Motor neuron (in vitro differentiated cells): ENCODE data around the gene CHMP4A. TPM values are rescaled to one million over a fixed set of nuclear protein-coding genes. Genes with fewer than 3 reads are reported as not detected.

Source experiments
- ATAC-seq, 8 experiments: fragments of 200-7000 bp; cut with Tn5 transposase; replicated peaks in 6 of 8; 2 replicates each; pipeline ENCODE4 v1.8.0; 2021; ENCODE audit warnings: mild to moderate bottlenecking in 8 of 8, moderate library complexity in 8 of 8
- H3K27ac ChIP-seq, 2 donors: fragments of 250-450 bp; sonication (Bioruptor Pico); 2 replicates each; pipeline ENCODE4 v1.9.0; 2021; ENCODE audit warnings: antibody characterized with exemption in 2 of 2, mild to moderate bottlenecking in 2 of 2, moderate library complexity in 1 of 2
- H3K4me1 ChIP-seq, 2 donors: fragments of 250-450 bp; sonication (Bioruptor Pico); replicated peaks in 1 of 2; 2 replicates each; pipeline ENCODE4 v1.6.1; 2021; ENCODE audit warnings: antibody characterized with exemption in 2 of 2, mild to moderate bottlenecking in 2 of 2, moderate library complexity in 1 of 2
- H3K4me3 ChIP-seq, 5 donors: fragments of 250-450 bp; sonication (Bioruptor Pico); 2 replicates each; pipeline ENCODE4 v1.9.0; 2021; ENCODE audit warnings: antibody characterized with exemption in 5 of 5, mild to moderate bottlenecking in 5 of 5, moderate library complexity in 4 of 5
- WGBS, 10 experiments: fragments of 450-650 bp; shearing (Covaris generic); methylation state at CpG; one replicate each; pipeline ENCODE4 v1.0.0; 2022; 5-methylcytosine and 5-hydroxymethylcytosine counted together
- in situ Hi-C, 9 experiments: fragments of 400-800 bp; cut with MboI; loops; one replicate each; pipeline ENCODE4 v1.15.0; 2021; ENCODE audit warnings: low sequenced_read_pairs in 9 of 9, low pct_unique_long_range_greater_than_20kb in 2 of 9; ENCODE audit not compliant: unreplicated experiment in 9 of 9
- total RNA-seq, 8 experiments: library from RNA; unstranded; fragments of 300-600 nt; gene quantifications; 2 replicates each; pipeline versions ENCODE4 v1.2.3 to v1.2.4, GENCODE V29; 2022

Gene CHMP4A
- total RNA-seq, 8 experiments from 2014 or later = 48.4 to 76.0 (median 55.8) TPM

GRCh38 chr14:24240110-24240918 lies 27.0 kb upstream of the CHMP4A start:
- H3K4me3 ChIP-seq = no peak overlapping the region
- 94 to 100% (median 100%) methylated on average over 1 to 5 of the region's 9 CpGs; no CpG with 5 or more reads in 3 of the 10 experiments for WGBS, 10 experiments
- in situ Hi-C loops = loop anchor here in 2 of 9 experiments (10.0 kb wide), 2 partner anchors 54 to 194 kb away; partner anchors contain the start of genes DHRS1 (in 1 of the 2) and NOP9 (in 1 of the 2)
- H3K27ac ChIP-seq = no peak overlapping the region
- peaks cover 12 to 27% of the 10 kb centered on the region in 2 donors for H3K4me1 ChIP-seq
- ATAC-seq = no peak

- Histone ChIP-seq H3K27ac (no peak overlapping the region), H3K4me1 (peaks cover 14 to 31% of the 10 kb centered on the region in 2 donors), H3K4me3 (no peak overlapping the region)
- ATAC-seq = no peak
- WGBS, 10 experiments = 85 to 100% (median 100%) methylated on average over 1 to 5 of the region's 5 CpGs; no CpG with 5 or more reads in 4 of the 10 experiments
- in situ Hi-C loops = no loop called here
Measured at GRCh38 chr14:24238527-24239037, 25.3 kb upstream of the CHMP4A start.

DNA sequence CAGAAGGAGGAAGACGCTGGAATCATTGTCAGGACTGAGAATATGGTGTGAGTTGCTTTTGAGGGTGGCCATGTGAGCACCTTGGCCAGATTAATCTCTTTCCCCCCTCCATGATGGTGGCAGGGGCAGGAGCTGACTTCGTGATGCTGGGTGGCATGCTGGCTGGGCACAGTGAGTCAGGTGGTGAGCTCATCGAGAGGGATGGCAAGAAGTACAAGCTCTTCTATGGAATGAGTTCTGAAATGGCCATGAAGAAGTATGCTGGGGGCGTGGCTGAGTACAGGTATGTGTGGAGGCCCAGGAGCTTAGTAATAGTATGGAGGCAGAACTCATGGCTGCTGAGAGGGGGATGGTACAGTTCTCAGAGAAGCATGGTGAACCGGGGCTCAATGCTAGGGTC lies 24.8 kb upstream of the CHMP4A start:
- Histone ChIP-seq H3K4me3 (no peak overlapping the region), H3K27ac (no peak overlapping the region), H3K4me1 (peaks cover 16 to 33% of the 10 kb centered on the region in 2 donors)
- WGBS, 10 experiments = 58 to 100% (median 82%) methylated on average over 1 to 4 of the region's 5 CpGs; no CpG with 5 or more reads in 4 of the 10 experiments
- in situ Hi-C loops = no loop called here
- ATAC-seq = no peak

DNA sequence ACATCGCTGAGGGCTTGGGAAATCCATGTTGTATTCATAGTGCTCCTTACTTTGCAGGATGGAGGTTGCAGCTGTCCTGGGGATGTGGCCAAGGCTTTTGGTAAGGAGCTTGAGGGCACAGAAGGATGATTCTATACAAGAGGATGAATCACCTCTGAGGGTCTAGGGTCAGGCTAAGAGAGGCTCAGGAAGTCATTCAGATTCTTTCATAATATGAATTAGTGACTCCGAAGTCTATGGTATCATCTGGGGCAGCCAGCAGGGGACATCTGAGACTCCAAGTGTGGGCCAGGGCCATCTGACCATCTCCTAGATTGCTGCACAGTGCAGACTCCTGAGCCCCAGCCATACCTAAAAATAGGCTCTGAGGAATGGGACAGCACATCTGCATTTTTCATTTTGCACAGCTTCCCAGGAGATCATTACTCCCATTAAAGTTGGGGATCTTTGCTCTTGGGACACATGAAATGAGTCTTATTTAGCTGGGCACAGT lies 24.2 kb upstream of the CHMP4A start:
- 67 to 100% (median 100%) methylated on average over 1 of the region's 2 CpGs; no CpG with 5 or more reads in 6 of the 10 experiments for WGBS, 10 experiments
- ATAC-seq = no peak
- Histone ChIP-seq H3K4me3 (no peak overlapping the region), H3K27ac (no peak overlapping the region), H3K4me1 (peaks cover 17 to 33% of the 10 kb centered on the region in 2 donors)
- in situ Hi-C loops = no loop called here

GRCh38 chr14:24236689-24237462 lies 23.6 kb upstream of the CHMP4A start:
- 90 to 100% (median 100%) methylated on average over 1 to 5 of the region's 6 CpGs; no CpG with 5 or more reads in 1 of the 10 experiments for WGBS, 10 experiments
- H3K4me3 ChIP-seq = no peak overlapping the region
- H3K27ac ChIP-seq = no peak overlapping the region
- in situ Hi-C loops = no loop called here
- ATAC-seq = no peak
- peaks cover 17 to 33% of the 10 kb centered on the region in 2 donors for H3K4me1 ChIP-seq

DNA sequence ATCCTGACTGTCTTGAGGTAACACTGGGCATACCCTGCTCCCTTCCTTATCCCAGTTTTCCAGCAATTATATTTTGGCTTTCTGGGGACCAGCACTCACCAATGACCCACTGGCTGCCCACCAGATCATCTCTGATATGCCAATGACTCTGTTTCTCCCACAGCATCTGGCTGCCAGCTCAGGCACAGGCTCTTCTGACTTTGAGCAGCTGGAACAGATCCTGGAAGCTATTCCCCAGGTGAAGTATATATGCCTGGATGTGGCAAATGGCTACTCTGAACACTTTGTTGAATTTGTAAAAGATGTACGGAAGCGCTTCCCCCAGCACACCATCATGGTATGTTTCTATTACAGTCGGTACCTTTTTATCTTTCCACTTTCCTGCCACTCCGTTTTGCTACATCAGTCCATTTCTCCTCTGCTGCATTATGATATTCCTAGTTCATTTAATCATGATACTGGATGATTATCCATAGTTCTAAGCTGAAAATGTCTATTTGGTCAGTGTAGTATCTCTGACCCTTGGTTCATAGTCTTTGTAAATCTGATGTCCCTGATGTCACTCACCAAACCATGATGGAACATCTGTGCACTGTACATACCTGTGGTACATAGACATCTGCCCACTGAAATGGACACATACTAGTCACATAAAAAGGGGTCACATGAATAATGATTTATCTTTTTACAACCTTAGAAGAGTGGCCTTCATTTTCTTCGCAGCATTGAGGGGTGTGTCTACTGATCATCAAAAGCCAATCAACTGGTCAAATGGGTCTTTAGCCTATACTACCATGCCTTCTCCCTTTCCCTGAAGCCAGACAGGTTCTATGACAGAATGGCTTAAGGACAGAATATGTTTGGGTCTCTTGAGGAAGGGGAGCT lies 22.8 kb upstream of the CHMP4A start:
- in situ Hi-C loops = no loop called here
- no peak for ATAC-seq
- Histone ChIP-seq H3K4me1 (peaks cover 11 to 30% of the 10 kb centered on the region in 2 donors), H3K27ac (no peak overlapping the region), H3K4me3 (no peak overlapping the region)
- WGBS, 10 experiments = 83 to 100% (median 98%) methylated on average over 1 to 5 of the region's 5 CpGs; no CpG with 5 or more reads in 3 of the 10 experiments

DNA sequence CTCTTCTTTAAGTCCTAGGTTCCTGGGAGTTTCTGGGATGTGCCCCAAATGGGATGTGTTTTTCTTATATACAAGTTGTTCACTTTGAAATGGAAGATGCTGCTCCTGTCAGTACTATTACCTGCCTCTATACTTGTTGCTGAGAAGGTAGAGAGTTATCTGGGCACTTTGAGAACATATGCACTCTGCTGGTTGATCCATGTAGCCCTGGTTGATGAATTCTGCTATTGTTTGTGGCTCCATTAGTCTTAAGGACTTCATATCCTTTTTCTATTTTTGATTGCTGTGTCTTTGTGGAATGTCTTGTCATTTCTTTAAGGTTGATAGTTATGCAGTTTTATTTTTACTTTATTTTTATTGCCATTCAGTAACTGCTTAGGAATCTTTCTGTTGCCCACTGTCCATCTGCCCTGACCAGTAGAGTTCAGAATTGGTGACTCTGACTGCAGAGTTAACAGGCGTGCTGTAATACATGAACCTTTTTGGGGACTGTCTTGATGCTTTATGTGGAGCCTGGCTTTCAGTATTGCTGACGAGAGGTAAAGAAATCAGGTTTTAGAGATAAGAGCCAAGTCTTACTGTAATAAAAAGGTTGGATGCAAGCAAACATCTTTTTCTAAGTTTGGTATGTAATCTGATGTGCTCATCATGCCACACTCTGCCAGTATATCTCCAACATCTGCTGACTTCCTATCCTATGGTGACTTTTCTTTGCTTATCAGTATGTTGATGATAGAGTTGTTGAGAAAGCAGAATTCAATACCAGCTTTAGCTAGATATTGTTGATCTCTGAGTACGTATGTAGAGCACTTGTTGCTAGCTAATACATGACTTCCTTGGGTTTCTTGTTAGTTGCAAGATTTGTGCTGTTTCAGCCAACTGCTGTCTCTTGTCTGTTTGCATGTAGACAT lies 21.1 kb upstream of the CHMP4A start:
- in situ Hi-C loops = no loop called here
- 43 to 100% (median 97%) methylated on average over 1 to 3 of the region's 3 CpGs; no CpG with 5 or more reads in 1 of the 10 experiments for WGBS, 10 experiments
- no peak for ATAC-seq
- Histone ChIP-seq H3K4me3 (no peak overlapping the region), H3K27ac (no peak overlapping the region), H3K4me1 (peaks cover 11 to 18% of the 10 kb centered on the region in 2 donors)

DNA sequence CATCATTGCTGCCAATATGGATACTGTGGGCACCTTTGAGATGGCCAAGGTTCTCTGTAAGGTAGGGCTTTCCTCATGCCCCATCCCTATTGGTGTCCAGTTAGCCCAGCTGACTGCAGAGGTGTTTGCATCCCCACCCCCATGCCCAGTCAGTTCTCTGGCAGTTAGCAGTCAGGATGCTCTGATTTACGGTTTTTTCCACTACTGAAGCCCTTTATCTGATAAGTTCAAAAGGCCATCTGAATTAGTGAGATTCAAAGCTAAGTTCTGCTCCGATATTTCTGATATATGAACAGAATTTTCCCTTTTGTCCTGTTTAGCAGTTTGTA lies 20.2 kb upstream of the CHMP4A start:
- ATAC-seq = no peak
- WGBS, 10 experiments = 50 to 100% (median 85%) methylated on average over 1 to 2 of the region's 2 CpGs; no CpG with 5 or more reads in 2 of the 10 experiments
- peaks cover 11 to 15% of the 10 kb centered on the region in 2 donors for H3K4me1 ChIP-seq
- H3K4me3 ChIP-seq = peak overlapping the region; percentile 66 to 97 (median 90)
- in situ Hi-C loops = no loop called here
- no peak overlapping the region for H3K27ac ChIP-seq

DNA sequence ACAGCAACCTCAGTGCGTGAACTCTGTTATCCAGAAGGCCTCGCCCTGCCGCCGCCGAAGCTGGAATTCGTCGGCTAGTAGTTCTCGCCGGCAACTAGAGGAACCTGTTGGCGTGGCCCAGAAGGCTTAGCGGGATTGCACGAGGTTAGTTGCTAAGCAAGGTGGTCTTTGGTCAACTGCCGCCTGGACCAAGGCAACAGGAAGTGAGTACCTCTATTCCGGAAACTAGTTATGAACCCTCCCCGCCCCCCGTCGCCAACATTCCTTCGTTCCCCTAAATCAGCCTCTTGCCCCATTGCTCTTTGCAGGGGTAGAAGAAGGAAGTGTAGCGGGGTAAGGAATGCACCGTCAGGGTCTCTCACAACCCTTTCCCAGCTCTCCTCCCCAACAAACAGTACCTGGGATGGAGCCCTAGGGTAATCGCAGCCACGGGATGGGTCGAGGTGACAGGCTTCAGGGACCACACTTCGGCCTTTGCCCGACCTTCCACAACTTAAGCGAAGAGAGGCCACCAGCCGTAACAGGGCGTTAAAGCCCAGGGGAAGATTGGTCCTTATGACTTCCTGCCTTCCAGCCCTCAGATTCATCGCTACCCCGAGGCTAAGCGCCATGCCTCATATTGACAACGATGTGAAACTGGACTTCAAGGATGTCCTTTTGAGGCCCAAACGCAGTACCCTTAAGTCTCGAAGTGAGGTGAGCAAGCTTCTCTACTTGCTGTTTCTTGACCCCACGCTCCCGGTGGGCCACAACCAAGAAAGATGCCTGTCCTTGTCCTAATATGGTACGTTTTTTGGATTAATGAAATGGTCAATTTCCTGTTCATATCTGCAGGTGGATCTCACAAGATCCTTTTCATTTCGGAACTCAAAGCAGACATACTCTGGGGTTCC lies 19.6 kb upstream of the CHMP4A start, which contains the start of gene GMPR2:
TSS of gene GMPR2 (plus strand) at position 285 of the 893 bp plus-strand sequence. CDS start at position 610, 325 bp downstream.
- ATAC-seq = peak; percentile 32 to 83 (median 80)
- H3K4me1 ChIP-seq = peaks cover 11 to 15% of the 10 kb centered on the region in 2 donors
- peak within 1 kb of the TSS; percentile 84 to 95 for H3K27ac ChIP-seq
- peak within 1 kb of the TSS; percentile 66 to 97 (median 90) for H3K4me3 ChIP-seq
- in situ Hi-C loops = no loop called here
- 0 to 40% (median 9%) methylated on average over 1 to 26 of the region's 38 CpGs; no CpG with 5 or more reads in 1 of the 10 experiments for WGBS, 10 experiments

DNA sequence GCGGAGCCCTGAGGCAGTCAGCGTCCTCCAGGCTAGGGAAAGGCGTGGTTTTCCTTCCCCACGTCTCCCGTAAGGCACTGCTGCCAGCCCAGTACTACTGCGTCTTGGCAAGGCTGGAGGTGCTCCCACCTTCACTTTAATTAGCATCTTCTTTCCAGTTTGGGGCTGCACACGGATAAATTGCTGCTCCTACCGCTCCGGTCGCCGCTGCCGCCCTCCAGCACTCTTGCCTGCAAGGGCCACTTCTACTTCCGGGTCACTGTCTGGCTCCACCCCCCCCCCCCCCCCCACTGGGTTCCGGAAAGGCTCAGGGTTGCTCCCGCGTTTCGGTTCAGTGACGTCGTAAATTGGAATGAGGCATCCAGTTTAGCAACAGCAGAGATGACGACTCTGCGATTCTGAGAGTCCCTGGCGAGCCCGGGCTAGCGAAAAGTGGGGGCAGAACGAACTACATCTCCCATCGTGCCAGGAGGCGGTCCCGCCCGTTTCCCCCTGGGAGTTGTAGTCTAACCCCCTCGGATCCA lies 18.9 kb upstream of the CHMP4A start, which contains the start of gene NEDD8:
TSS of gene NEDD8 (minus strand) at position 247 of the 524 bp plus-strand sequence. CDS start at position 147, 100 bp downstream.
- peak; percentile 64 to 92 (median 90) for ATAC-seq
- Histone ChIP-seq H3K4me1 (peaks cover 11 to 15% of the 10 kb centered on the region in 2 donors), H3K27ac (peak within 1 kb of the TSS; percentile 84 to 95), H3K4me3 (peak within 1 kb of the TSS; percentile 66 to 97 (median 90))
- in situ Hi-C loops = no loop called here
- WGBS, 10 experiments = 0 to 2% (median 0%) methylated on average over 2 to 7 of the region's 30 CpGs; no CpG with 5 or more reads in 6 of the 10 experiments
